ENCODE results near the gene SLC25A51.

- TF ChIP-seq POLR2AphosphoS5 (IDR thresholded peaks at IDR 0.05; ENCODE audit: borderline replicate concordance, low read depth, low read length) (no peak), EZH2 (IDR thresholded peaks at IDR 0.05) (no peak)
Measured at GRCh38 chr9:37944671-37945481, 40.9 kb upstream of the SLC25A51 start.

Data from SK-N-MC (cell line).